ENCODE results near the gene CNOT6L. TPM values are rescaled to one million over a fixed set of nuclear protein-coding genes. Genes with fewer than 3 reads are reported as not detected.
"Not testable (repeated sequence)": the region's sequence is repeated elsewhere in the genome, so short reads cannot be mapped to it uniquely, and the experiment has no call there.

The CNOT6L gene
- total RNA-seq, 1 experiment from 2014 or later, result 3.1 TPM

- in situ Hi-C loops (cut with HindIII; ENCODE audit: low pct_unique_long_range_greater_than_20kb, low sequenced_read_pairs), result no loop called here
- no peak for DNase-seq (ENCODE audit: low read depth, low spot score)
These were observed 73.4 kb downstream of the CNOT6L start for GRCh38 chr4:77745792-77746191.

- in situ Hi-C loops (cut with HindIII; ENCODE audit: low pct_unique_long_range_greater_than_20kb, low sequenced_read_pairs), result no loop called here
- DNase-seq (ENCODE audit: low read depth, low spot score), result no peak
These were observed 77.1 kb downstream of the CNOT6L start for GRCh38 chr4:77742054-77742453.

GRCh38 chr4:77740480-77740879, 78.7 kb downstream of the CNOT6L start:
- DNase-seq (ENCODE audit: low read depth, low spot score), result no peak
- in situ Hi-C loops (cut with HindIII; ENCODE audit: low pct_unique_long_range_greater_than_20kb, low sequenced_read_pairs), result no loop called here

GRCh38 chr4:77734928-77735327, 84.2 kb downstream of the CNOT6L start:
- in situ Hi-C loops (cut with HindIII; ENCODE audit: low pct_unique_long_range_greater_than_20kb, low sequenced_read_pairs), result no loop called here
- peak; percentile 15 for DNase-seq (ENCODE audit: low read depth, low spot score)

DNA sequence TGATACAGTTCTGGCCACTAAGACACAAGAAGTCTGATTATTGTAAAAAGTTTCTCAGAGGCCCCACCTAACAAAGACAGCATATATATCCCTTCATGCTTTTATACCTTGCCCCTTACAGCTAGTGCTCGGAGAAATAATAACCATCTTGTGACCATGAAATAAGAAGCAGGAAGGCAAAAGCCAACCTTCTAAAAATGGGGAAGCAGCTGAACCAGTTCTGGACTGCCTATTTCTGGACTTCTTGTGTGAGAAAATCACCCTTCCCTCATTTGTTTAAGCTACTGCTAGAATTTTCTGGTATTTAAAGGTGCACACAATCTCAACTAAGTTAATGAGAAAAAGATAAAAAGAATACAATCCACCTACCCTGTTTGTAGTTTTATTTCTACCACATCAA, 87.5 kb downstream of the CNOT6L start:
- no peak for DNase-seq (ENCODE audit: low read depth, low spot score)
- in situ Hi-C loops (cut with HindIII; ENCODE audit: low pct_unique_long_range_greater_than_20kb, low sequenced_read_pairs), result no loop called here

GRCh38 chr4:77728420-77728819, 90.7 kb downstream of the CNOT6L start:
- DNase-seq (ENCODE audit: low read depth, low spot score), result no peak
- in situ Hi-C loops (cut with HindIII; ENCODE audit: low pct_unique_long_range_greater_than_20kb, low sequenced_read_pairs), result no loop called here

- no peak for DNase-seq (ENCODE audit: low read depth, low spot score)
- in situ Hi-C loops (cut with HindIII; ENCODE audit: low pct_unique_long_range_greater_than_20kb, low sequenced_read_pairs), result no loop called here
These were observed 98.1 kb downstream of the CNOT6L start for GRCh38 chr4:77721073-77721472.

- in situ Hi-C loops (cut with HindIII; ENCODE audit: low pct_unique_long_range_greater_than_20kb, low sequenced_read_pairs); DNase-seq (ENCODE audit: low read depth, low spot score): not testable (repeated sequence)
These were observed 100.7 kb downstream of the CNOT6L start for GRCh38 chr4:77718500-77718899.

DNA sequence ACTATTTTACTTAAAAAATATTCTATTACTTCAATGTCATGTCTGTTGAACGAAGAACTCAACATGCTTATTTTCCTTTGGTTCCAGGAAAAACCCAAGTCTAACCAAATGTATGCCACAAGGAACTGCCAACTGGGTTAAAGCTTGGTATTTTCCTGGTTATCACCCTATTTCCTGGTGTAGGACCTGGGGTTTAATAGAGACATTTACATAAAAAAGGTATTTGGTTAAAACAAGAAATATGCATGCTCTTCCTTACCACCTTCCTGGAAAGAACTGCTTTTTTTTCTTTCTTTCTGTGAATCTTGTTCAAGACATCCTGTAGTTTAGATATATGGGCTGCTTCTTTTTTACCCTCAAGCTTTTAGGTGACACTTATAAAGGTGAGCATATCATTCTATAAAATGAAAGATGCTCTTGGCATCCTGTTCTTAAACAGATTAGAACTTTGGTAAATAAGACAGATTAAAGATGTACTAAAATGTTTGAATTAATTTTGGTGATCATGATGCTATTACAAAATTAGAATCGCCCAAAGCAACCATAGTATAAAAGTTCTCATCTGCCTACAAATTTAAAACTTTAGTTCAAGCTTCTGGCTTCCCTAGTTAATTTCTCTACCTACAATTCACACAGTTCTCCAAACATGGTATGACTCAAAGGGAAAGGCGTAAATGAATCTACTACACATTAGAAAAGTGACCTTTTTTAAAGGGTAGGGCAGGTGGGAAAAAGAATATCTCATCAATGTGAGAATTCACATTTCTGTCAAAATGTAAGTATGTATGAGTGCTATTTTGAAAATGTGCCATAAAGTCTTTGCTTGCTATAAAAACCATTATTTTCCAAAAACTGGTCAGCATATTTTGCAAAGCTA, 103.5 kb downstream of the CNOT6L start:
- no peak for DNase-seq (ENCODE audit: low read depth, low spot score)
- in situ Hi-C loops (cut with HindIII; ENCODE audit: low pct_unique_long_range_greater_than_20kb, low sequenced_read_pairs), result no loop called here

- DNase-seq (ENCODE audit: low read depth, low spot score), result no peak
- in situ Hi-C loops (cut with HindIII; ENCODE audit: low pct_unique_long_range_greater_than_20kb, low sequenced_read_pairs), result no loop called here
These were observed 104.7 kb downstream of the CNOT6L start for GRCh38 chr4:77714514-77714913.

DNA sequence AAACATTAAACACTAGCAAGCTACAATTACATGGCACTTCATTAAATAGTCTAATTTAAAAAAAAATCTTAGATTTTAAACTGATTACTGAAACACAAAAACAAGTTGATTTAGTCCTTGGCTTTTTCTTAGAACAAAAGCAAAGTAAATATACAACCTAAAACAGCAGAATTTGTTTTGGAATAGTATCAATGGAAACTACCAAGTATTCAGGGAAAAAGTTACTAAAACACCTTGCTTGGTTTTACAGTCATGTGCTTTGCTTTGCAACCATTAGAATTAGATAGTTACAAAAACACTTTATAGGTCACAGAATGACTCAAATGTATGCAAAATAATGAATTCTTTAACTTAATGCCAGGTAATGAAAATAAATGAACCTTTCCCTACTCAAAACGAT, 105.3 kb downstream of the CNOT6L start:
- DNase-seq (ENCODE audit: low read depth, low spot score), result no peak
- in situ Hi-C loops (cut with HindIII; ENCODE audit: low pct_unique_long_range_greater_than_20kb, low sequenced_read_pairs), result no loop called here

GRCh38 chr4:77712675-77713074, 106.5 kb downstream of the CNOT6L start:
- no peak for DNase-seq (ENCODE audit: low read depth, low spot score)
- in situ Hi-C loops (cut with HindIII; ENCODE audit: low pct_unique_long_range_greater_than_20kb, low sequenced_read_pairs), result no loop called here

GRCh38 chr4:77711469-77711868, 107.7 kb downstream of the CNOT6L start:
- no peak for DNase-seq (ENCODE audit: low read depth, low spot score)
- in situ Hi-C loops (cut with HindIII; ENCODE audit: low pct_unique_long_range_greater_than_20kb, low sequenced_read_pairs), result no loop called here

DNA sequence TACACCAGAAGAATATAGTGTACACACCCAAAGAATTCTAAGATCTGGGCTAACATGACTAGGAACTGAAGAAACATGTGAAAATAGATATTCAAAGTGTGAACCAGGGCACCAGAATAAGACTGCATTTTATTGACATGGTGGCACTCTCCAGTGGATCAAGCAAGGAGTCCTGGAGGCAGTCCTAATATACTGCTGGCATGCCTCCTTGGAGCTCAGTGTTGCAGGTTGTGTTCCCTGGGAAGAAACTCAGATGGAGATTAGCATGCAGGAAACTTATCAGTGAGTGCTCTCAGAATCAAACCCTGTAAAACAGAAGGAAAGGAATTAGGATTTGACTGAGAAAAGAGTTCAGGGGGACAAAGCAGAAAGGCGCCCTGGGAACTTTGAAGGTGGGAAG, 108.5 kb downstream of the CNOT6L start:
- in situ Hi-C loops (cut with HindIII; ENCODE audit: low pct_unique_long_range_greater_than_20kb, low sequenced_read_pairs), result no loop called here
- DNase-seq (ENCODE audit: low read depth, low spot score), result no peak

DNA sequence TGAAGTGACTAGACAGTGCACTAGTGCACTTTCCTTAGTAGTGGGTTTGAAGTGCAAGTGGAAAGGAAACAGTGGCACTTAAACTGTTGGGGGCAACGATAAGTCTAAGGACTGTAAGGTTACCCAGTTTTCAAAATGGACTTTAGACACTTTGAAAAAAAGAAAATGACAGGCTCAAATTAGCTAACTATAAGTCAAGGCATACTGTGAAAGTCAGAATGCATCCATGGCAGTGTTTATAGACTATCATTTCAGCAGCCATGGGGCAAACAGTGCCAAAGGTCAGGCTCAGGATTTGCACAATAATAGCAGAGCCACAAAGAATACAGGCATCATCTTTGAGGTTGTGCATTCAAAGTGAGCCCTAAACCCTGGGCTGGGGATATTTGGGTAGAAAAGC, 109.1 kb downstream of the CNOT6L start:
- in situ Hi-C loops (cut with HindIII; ENCODE audit: low pct_unique_long_range_greater_than_20kb, low sequenced_read_pairs), result no loop called here
- DNase-seq (ENCODE audit: low read depth, low spot score), result no peak

- in situ Hi-C loops (cut with HindIII; ENCODE audit: low pct_unique_long_range_greater_than_20kb, low sequenced_read_pairs), result no loop called here
- no peak for DNase-seq (ENCODE audit: low read depth, low spot score)
These were observed 112.5 kb downstream of the CNOT6L start for GRCh38 chr4:77706717-77707116.

- no peak for DNase-seq (ENCODE audit: low read depth, low spot score)
- in situ Hi-C loops (cut with HindIII; ENCODE audit: low pct_unique_long_range_greater_than_20kb, low sequenced_read_pairs), result no loop called here
These were observed 115.5 kb downstream of the CNOT6L start for GRCh38 chr4:77703666-77704065.

DNA sequence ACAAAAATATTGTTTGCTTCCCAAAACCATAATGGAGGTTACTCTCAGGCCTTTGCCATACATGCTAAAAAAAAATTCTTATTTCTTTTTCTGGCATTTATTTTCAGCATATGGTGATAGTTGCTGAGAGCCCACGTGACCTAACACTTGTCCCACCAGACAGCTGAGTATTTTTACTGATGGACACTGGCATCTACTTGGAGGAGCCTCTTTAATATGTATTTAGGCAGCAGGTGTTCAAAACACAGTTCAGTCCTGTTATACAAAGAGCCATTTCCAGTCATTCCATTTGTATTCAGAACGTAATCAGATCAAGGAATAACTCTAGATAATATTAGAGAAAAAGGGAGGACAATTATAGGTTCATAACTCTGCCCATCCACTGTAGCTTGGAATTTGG, 118.0 kb downstream of the CNOT6L start:
- no peak for DNase-seq (ENCODE audit: low read depth, low spot score)
- in situ Hi-C loops (cut with HindIII; ENCODE audit: low pct_unique_long_range_greater_than_20kb, low sequenced_read_pairs), result no loop called here

DNA sequence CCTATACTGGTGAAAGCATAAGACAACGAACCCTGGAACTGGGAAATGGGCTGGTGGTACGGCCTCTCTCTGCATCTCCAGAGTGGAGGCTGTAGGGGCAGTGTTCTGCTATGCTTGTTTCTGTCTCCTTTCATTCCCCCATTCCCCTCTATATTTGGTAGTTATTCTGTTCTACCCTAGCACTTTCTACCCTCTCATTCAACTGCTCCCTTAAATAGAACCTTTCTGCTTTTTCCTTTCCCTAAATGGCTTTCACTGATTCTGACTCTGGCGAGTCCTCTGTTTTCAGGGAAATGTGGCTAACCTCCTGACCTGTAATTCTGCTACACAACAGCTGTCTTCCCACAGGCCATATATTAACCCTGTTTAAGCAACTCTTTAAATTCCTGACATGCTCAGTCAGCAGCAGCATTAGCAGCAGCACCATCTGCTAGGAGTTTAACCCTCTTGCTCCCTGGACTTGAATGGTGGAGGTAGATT, 119.4 kb downstream of the CNOT6L start:
- in situ Hi-C loops (cut with HindIII; ENCODE audit: low pct_unique_long_range_greater_than_20kb, low sequenced_read_pairs), result no loop called here
- peak; percentile 41 for DNase-seq (ENCODE audit: low read depth, low spot score)
